Activated effector memory CD4-positive, alpha-beta T cell treated with Interleukin-2 at 50 U/mL for 16 hours (primary cell): ENCODE data around the gene GLYR1.
"Not testable (repeated sequence)": the region's sequence is repeated elsewhere in the genome, so short reads cannot be mapped to it uniquely, and the experiment has no call there.

Experiments
- DNase-seq: peaks from one replicate; pipeline ENCODE4 v3.0.0-alpha.2; 2020

Gene GLYR1

GRCh38 chr16:4846901-4847773 lies at the start of gene GLYR1, which contains the start of gene UBN1:
Gene GLYR1, minus strand, starts transcription at chr16:4847288. Its CDS starts 23 bp downstream, at chr16:4847265.
Gene UBN1, plus strand, starts transcription at chr16:4847481. Its CDS starts 5,437 bp downstream, at chr16:4852918.
- DNase-seq, result peak; percentile 99

GRCh38 chr16:4896761-4897160 lies 49.7 kb upstream of the GLYR1 start:
- DNase-seq, result not testable (repeated sequence)

GRCh38 chr16:4895366-4895765 lies 48.3 kb upstream of the GLYR1 start:
- DNase-seq, result no peak

- no peak for DNase-seq
These were observed 47.4 kb upstream of the GLYR1 start for GRCh38 chr16:4894276-4895150.

- DNase-seq, result no peak
These were observed 46.2 kb upstream of the GLYR1 start for GRCh38 chr16:4893103-4893862.

- no peak for DNase-seq
These were observed 45.4 kb upstream of the GLYR1 start for GRCh38 chr16:4892361-4893102.

GRCh38 chr16:4891886-4892216 lies 44.8 kb upstream of the GLYR1 start:
- DNase-seq, result no peak

GRCh38 chr16:4891097-4891885 lies 44.2 kb upstream of the GLYR1 start:
- DNase-seq, result no peak

- DNase-seq, result no peak
These were observed 43.6 kb upstream of the GLYR1 start for GRCh38 chr16:4890686-4891085.

GRCh38 chr16:4890026-4890425 lies 42.9 kb upstream of the GLYR1 start:
- no peak for DNase-seq

GRCh38 chr16:4888428-4889135 lies 41.5 kb upstream of the GLYR1 start:
- DNase-seq, result no peak

- no peak for DNase-seq
These were observed 39.1 kb upstream of the GLYR1 start for GRCh38 chr16:4886151-4886550.

GRCh38 chr16:4884972-4885874 lies 38.1 kb upstream of the GLYR1 start:
- DNase-seq, result no peak

GRCh38 chr16:4884209-4884608 lies 37.1 kb upstream of the GLYR1 start:
- DNase-seq, result no peak

GRCh38 chr16:4883501-4883900 lies 36.4 kb upstream of the GLYR1 start:
- DNase-seq, result no peak

GRCh38 chr16:4882633-4883285 lies 35.7 kb upstream of the GLYR1 start:
- DNase-seq, result no peak

- no peak for DNase-seq
These were observed 35.0 kb upstream of the GLYR1 start for GRCh38 chr16:4882000-4882632.

- no peak for DNase-seq
These were observed 33.0 kb upstream of the GLYR1 start for GRCh38 chr16:4880006-4880580.
